NCI-H446 (cell line): ENCODE results near the gene TRMT6.

Source experiments
- DNase-seq, 2 experiments: peaks; one replicate each; lab custom pipeline; 2025; lab: John Stamatoyannopoulos, UW

The TRMT6 gene

GRCh38 chr20:5899444-5899843 is 50.9 kb downstream of the TRMT6 start:
- DNase-seq = no peak

- DNase-seq = no peak
These were observed 54.7 kb downstream of the TRMT6 start for GRCh38 chr20:5895626-5896025.

- DNase-seq = no peak
These were observed 56.7 kb downstream of the TRMT6 start for GRCh38 chr20:5893621-5894020.

GRCh38 chr20:5893052-5893451 is 57.3 kb downstream of the TRMT6 start:
- no peak for DNase-seq

- no peak for DNase-seq
These were observed 59.4 kb downstream of the TRMT6 start for GRCh38 chr20:5890773-5891441.

- DNase-seq = no peak
These were observed 62.3 kb downstream of the TRMT6 start for GRCh38 chr20:5888041-5888440.

- DNase-seq = no peak
These were observed 62.9 kb downstream of the TRMT6 start for GRCh38 chr20:5887386-5887785.
